DMS53 (cell line): Measurements from ENCODE around the gene FBXW5.

Experiments
- DNase-seq: peaks from one replicate; lab custom pipeline; 2025; lab: John Stamatoyannopoulos, UW

The FBXW5 gene

DNA sequence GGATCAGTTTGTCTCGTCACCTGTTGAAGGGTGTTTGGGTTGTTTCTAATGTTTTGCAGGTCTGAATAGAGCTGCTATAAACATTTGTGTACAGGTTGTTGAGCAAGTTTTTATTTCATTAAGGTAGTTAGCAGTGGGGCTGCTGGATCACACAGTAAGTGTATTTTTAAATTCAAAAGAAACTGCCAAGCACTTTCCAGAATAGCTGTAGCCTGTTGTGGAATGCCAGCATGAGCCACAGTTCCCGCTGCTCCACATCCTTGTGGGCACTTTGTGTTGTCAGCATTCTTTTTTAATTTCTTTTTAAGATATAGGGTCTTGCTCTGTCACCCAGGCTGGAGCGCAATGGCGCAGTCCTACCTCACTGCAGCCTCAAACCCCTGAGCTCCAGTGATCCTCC is 14.5 kb downstream of the FBXW5 start:
- no peak for DNase-seq

DNA sequence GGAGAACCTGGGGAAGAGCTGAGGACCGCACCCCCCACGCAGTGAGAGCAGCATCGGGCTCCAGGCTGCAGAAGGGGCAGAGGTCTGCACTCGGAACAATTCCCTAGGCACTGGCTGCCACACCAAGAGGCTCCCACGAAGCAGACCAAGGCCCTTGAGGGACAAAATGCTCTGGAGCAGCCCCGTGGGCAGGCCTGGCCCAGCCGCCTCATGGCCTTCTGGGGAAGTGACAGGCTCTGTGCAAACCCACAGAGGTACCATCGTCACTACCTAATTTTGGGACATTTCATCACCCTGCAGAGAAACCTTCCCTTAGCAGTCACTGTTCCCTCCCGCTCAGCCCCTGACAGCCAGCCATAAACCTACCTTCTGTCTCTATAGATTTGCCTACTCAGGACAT is 15.9 kb downstream of the FBXW5 start:
- DNase-seq = no peak

DNA sequence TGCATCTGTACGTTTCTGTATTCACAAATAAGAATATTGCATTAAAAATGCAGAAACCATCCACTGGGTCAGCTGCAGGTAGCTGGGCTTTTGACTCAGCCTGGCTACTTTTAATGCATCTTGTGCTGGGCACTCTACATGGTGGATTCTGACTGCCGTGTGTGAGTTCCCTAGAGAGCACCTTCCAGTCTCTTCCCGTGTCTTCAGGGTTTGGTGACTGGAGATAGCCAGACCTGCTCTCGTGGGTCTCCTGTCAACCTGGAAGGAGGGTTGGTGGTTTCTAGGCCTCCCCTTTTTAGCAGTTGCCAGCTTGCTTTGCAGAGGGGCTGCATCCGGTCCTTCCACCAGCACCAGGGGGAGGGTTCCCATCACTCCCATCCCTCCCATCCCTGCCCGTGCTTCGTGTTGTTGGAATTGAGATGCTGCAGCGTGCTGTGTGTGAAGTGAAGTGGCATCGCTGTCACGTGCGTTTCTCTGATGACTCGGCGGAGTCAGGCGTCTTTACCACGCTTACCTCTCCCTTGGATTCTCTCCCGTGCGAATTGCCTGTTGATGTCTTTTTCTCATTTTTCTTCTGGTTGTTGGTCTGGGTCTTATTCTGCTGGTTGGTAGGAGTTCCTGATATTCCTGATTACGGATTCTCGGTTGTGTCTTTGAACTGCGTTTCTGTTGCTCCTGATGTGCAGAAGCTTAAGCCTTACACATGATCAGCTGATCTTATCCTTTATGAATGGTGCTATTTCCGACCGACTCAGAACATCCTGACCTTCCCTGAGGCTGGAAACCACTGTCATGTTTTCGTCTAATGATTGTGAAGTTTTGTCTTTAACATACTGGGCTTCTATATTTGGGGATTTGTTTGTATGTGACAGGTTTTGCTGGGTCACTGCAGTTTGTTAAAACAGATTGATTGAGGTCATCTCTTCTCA is 16.9 kb downstream of the FBXW5 start:
- no peak for DNase-seq

DNA sequence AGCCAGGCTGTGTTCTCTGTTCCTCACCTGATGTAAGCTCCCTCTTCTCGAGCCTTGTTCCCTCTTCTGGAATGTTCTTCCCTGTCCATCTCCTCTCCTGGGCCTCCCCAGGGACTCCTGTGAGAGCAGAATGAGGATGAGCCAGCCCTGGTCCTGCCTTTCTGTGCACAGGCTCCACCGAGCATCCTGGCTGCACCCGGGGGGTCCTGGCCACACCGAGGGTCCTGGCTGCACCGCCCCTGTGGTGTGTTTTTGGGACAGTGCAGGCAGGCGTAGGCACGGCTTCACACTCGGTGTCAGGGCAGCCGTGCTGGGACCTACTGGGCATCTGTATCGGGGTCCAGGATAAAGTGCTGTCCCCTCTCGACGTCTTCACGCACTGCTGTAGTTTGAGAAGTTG is 17.8 kb downstream of the FBXW5 start:
- no peak for DNase-seq

DNA sequence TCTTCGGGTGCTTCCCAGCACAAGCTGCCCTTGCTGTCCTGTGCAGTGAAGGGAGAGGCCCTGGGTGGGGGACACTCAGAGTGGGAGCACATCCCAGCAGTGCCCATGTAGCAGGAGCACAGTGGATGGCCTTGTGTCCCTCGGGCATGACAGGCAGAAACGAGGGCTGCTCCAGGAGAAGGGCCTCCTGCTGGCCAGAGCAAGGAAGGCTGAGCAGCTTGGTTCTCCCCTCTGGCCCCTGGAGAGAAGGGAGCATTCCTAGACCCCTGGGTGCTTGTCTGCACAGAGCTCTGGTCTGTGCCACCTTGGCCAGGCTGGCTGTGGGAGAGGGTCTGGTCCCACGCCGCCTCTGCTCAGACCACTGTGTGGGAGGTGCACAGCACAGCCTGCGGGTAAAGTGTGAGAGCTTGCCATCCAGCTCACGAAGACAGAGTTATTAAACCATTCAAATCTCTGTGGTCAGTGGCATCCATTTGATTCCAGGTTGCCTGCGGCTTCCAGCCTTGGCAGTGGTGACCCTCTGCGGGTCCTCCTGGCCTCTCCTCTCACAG is 18.3 kb downstream of the FBXW5 start:
- no peak for DNase-seq

DNA sequence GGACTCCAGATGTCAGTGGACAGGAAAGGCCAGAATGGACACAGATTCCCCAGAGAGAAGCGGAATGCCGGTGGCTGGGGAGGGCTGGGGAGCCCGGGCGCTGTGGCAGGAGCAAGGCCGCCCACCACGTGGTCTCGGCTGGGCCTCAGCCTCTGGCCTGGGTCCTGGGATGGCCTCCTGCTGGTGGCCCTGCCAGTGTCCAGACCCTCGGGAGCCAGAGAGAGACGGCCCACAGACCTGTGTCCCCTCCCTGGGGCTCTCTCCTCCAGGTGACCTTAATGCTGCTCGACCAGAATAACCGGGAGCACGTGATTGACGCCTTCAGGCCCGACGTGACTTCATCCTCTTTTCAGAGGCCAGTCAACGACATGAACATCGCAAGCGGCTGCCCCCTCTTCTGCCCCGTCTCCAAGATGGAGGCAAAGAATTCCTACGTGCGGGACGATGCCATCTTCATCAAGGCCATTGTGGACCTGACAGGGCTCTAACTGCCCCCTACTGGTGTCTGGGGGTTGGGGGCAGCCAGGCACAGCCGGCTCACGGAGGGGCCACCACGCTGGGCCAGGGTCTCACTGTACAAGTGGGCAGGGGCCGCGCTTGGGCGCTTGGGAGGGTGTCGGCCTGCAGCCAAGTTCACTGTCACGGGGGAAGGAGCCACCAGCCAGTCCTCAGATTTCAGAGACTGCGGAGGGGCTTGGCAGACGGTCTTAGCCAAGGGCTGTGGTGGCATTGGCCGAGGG is 19.0 kb downstream of the FBXW5 start:
- DNase-seq = no peak

DNA sequence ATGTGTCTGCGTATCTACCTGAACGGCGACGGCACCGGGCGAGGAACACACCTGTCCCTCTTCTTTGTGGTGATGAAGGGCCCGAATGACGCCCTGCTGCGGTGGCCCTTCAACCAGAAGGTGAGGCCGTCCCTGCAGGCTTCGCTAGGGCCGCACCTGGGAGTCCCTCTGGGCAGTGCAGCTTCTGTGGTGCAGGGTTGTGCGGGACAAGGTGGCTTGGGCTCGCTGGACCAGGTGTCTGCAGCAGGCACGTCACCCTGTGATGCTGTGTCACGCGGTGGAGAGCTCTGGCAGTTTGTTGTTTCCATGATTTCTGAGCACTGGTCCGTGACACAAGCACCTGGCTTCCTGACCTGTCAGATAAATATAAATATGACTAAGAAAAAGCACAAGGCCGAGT is 20.7 kb downstream of the FBXW5 start:
- DNase-seq = peak; percentile 99

DNA sequence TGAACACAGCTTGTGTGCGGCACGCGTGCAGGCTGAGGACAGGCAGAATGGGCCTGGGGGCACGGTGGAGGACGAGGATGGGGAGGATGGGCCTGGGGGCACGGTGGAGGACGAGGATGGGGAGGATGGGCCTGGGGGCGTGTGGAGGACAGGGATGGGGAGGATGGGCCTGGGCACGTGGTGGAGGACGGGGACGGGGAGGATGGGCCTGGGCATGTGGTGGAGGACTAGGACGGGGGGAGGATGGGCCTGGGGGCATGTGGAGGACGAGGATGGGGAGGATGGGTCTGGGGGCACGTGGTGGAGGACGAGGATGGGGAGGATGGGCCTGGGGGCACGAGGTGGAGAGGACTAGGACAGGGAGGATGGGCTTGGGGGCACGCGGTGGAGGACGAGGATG is 22.0 kb downstream of the FBXW5 start:
- no peak for DNase-seq

DNA sequence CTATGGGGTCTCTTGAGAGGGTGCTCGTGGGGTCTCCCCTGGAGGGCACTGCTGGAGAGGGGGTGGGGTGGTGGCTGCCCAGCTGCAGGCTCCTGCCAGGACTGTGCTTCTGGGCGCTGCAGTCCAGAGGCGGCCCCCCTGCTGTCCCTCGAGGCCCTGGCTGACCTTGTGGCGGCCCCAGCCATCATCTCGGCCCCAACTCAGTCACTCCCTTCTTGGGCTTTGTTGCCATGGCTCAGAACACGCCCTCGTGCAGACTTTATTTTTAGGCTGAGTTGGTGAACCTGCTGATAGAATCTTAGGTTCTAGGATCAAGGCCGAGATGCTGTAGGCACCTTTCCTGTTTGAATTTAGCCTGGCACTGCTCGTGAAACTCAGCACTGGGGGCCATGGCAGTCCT is 22.8 kb downstream of the FBXW5 start:
- DNase-seq = no peak

DNA sequence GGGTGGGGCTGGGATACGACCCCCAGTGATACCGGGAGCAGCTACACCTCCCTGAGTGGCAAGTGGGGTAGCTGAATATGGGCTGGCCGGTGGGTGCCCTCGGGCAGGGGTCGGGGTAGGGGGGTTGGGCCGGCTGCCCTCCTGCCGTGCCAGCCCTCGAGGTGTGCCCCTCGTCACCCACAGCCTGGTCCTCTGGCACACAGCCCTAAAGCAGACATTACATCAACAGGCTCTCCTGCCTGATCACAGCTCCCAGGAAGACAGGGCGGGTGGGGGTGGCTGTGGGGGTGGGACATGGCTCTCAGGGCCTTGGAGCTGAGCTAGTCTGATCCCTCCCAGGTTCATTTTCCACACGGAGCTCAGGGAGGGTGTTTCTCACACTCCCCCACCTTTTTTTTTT is 23.2 kb downstream of the FBXW5 start:
- DNase-seq = no peak

DNA sequence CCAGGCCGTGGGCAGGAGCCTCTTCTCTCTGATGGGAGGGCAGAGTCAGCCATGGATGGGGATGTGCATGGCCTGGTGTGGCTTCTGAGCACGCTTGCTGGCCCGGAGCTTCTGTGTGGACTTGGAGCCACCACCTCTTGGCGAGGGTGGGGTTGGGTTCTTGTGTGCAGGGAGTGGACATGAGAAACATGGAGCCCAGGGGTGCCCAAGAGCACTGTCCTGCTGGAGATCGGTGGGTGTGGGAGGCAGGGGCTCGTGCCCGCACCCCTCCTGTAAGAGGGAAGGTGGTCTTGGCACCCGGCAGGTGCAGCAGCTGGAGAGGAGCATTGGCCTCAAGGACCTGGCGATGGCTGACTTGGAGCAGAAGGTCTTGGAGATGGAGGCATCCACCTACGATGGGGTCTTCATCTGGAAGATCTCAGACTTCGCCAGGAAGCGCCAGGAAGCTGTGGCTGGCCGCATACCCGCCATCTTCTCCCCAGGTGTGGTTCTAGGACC is 23.8 kb downstream of the FBXW5 start:
- no peak for DNase-seq

DNA sequence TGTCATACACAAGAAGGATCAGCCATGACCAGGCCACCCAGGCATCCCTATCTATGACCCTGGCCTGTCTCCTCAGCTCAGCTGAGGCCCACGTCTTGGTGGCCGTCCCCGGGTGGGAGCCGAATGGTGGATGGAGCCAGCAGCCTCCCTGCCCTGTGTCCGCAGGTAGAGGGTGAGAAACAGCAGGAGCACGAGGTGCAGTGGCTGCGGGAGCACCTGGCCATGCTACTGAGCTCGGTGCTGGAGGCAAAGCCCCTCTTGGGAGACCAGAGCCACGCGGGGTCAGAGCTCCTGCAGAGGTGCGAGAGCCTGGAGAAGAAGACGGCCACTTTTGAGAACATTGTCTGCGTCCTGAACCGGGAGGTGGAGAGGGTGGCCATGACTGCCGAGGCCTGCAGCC is 24.5 kb downstream of the FBXW5 start:
- DNase-seq = no peak

DNA sequence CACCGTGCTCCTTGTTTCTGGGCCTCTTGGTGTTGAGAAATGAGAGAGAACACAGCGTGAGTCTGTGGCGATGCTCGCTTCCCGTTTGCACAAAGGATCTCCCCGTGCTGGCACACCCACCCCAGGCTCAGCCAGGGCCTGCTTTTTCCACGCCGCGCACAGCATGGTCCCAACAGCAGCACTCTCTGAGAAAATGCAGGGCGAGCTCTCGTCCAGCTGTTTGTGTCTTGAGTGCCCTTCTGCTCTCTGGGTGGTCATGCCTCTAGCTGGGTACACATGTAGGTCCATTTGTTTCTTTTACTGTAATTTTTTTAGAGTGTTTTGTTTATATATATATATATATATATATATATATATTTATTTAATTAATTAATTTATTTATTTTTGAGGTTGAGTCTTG is 26.6 kb downstream of the FBXW5 start:
- no peak for DNase-seq

DNA sequence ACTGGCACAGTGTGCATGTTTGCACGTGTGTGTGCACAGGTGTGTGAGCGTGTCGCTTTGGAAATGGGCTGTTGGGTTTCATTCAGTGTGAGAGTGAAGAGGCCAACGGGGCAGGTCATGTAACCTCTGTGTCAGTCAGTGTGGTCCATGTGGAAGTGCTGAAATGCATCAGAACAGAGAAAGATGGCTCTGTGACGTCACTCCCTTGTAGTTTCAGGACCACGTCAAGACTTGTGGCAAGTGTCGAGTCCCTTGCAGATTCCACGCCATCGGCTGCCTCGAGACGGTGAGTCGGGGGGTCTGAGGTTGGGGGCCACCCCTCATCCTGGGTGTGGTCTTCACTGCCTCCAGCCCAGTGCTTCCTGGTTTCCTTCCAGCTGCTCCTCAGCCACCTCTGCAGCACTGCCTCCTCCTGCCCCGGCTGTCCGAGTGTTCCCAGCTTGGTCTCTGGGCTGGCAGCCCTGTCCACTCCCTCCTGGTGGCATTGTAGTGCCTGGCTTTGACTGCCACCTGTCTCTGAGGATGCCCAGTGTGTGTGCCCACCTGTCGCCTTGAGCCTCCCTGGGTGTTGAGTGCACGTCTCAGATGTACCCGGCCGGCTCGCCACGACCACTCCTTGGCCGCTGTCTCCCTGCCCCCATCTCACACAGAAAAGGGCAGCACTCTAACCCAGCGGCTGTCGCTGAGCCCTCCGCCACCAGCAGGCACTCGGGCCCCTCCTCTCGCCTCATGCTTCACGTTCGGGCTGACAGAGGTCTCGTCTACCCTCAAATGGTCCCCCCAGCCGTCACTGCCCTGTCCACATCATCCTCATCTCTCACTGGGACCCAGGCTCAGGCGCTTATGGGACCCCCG is 28.0 kb downstream of the FBXW5 start:
- DNase-seq = no peak

DNA sequence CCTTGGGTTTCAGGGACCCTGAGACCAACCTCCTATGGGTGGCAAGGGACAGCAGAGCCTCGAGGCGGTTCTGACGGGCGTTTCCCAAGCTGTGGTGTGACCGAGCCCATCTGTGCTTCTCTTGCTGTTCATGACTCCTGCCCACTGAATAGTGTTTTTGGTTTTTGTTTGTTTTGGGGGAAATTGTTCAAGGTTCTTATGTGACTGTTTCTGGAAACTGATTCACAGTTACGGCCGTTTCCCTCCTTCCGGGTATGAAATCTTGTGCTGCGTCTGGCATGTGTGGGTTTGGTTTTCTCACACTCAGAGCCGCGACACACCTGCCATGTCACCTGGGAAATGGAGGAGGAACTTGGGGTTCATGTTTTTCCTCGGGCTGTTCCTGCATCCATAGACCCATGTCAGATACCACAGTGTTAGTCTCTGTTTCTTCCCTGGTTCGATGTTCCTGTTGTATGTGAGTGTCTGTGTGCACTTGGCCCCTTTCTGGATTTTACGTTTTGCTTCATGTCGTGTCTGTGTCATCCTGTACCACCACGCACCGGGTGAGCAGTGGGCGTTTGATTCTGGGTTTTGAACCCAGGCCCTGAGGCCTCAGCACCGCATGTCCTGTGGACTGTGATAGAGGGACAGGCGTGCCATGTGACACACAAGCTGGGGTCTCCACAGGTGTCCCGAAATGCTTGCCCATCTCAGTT is 28.8 kb downstream of the FBXW5 start:
- no peak for DNase-seq

DNA sequence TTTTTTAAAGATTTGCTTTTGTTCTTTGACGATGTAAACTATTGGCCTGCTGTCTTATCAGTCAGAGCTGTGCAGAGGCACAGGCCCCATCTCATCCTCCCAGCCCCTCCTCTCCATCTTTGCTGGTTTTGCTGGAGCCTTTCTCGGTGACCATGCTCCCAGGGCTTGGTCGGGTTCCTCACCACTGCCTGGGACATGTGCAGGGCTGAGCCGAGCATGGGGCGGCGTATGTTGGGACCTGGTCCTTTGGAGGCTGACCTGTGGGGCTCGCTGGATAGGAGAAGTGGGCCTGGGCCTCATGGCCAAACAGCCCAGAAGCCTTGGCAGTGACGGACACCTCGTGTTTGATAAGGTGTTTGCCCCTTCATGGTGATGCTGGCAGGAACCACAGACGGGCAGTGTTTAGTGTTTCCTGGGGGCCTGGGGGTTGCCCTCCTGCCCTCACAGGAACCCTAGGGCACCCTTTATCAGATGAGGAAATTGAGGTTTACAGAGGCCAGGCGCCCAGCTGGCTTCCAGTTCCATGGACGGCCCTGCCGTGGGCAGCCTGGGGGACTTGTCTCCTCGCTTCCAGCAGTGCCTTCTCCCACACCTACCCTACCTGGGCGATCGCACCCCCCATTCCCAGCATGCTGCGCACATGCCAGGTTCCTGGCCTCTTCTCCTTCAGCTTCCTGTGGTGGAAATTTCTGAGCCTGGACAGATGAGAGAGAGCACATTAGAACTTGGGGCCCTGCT is 30.7 kb downstream of the FBXW5 start:
- DNase-seq = no peak

DNA sequence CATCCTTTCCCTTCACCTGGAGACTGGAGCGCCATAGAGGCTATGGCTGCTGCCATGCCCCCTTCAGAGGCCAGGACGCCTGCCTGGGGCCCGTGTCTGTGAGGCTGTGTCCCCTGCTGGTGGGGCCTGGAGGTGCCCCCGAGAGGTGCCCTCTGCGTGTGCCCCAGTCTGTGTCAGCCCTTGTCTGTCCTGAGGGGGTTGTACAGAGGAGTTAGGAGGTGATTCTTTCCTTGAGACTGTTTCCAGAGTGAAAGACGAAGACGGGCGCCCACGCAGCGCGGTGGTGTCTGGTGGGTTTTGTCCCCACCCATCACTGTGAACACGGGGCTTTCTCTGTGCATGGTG is 33.7 kb downstream of the FBXW5 start:
- no peak for DNase-seq

DNA sequence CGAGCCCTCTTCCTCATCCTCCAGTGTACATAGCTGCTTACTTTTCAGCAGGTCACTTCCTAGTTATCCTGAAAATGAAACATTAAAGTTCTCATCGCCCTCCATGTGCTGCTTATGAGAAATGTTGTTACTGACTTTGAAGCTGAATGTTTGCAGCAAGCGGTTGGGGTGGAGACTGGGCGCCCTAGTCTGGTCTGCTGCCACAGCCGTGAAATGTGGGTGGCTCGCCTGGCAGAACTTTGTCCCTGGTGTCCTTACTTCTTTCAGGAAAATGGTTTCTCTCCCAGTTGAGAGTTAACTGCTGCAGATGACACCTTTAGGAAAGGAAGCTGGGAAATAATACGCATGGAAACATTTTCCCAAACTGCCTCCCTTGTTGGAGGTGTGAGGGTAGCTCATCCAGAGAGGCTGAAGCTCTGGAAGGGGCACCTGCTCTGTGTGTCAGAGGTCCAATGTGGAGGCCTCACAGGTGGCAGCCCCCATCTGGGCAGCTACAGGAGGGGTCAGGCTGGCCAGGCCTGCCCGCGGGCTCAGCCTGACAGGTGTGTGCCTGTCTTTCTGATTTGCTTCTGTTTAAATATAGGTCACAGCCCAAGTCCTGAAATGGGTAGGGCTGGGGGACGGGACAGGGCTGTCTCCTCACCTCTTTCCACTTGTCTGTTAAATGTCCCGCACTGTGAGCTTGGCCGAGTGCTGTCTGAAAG is 34.2 kb downstream of the FBXW5 start:
- DNase-seq = no peak

DNA sequence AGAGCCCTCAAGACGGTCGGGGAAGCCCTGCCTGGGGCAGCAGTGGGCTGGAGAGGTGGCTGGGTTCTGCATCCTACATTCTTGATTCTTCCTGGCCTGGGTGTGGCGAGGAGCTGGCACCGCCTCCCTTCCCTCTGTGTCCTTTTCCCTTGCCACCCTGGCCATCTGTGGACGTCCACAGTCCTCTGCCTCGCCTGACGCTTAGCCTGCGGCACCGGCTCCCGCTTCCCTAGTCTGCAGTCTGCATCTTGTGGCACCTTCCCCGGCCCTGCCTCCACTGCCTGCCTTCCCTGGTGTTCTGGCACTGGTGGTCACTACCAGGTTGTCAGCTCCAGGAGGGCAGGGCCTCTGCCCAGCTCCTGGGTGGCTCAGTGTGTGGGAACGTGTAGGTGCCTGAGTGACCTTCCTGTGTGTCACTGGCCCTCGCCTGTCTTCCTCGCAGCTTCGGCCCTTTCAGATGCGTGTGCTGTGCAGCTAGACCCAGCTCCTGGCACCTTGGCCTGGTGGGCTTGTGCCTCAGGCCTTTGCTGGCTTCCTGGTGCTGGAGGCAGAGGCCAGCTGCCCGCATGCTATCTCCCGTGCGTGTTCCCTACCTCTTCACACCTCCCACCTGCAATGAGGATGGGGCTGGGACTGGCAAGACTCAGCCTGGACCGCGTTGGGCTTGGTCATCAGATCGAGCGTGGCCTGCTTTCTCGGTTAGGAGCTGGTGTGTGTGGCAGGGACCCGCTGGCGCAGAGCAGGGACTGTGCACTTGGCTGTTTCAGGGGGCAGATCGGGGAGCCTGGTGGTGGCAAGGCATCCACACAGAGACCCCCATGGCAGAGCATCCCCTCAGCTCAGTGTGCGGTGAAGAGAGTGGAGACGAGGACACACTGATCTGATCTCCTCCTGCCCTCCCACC is 37.3 kb downstream of the FBXW5 start:
- no peak for DNase-seq
